IPS-20b (cell line): ENCODE measurements around the gene POP7.
A peak's percentile ranks its signal among the peaks of the same experiment; 100 is the strongest.

Experiments
- H3K27ac ChIP-seq: one replicate; pipeline ENCODE4 v1.5.1; 2013; ENCODE audit warnings: low read length
- H3K27me3 ChIP-seq: 2 replicates; pipeline ENCODE4 v1.6.1; 2013; ENCODE audit warnings: mild to moderate bottlenecking, low read length, inconsistent platforms; ENCODE audit not compliant: insufficient read depth
- H3K36me3 ChIP-seq: 2 replicates; pipeline ENCODE4 v1.6.1; 2013; ENCODE audit warnings: low read depth, mild to moderate bottlenecking, inconsistent platforms, low read length, moderate library complexity; ENCODE audit not compliant: insufficient read depth
- H3K4me1 ChIP-seq: 2 replicates; pipeline ENCODE4 v1.6.1; 2013; ENCODE audit warnings: mild to moderate bottlenecking, control low read depth, inconsistent platforms, low read length, moderate library complexity; ENCODE audit not compliant: insufficient read depth
- H3K4me3 ChIP-seq: 2 replicates; pipeline ENCODE4 v1.5.1; 2013; ENCODE audit warnings: mild to moderate bottlenecking, low read length, inconsistent platforms
- H3K9ac ChIP-seq: 2 replicates; pipeline ENCODE4 v1.6.1; 2013; ENCODE audit warnings: low read depth, mild to moderate bottlenecking, inconsistent platforms, low read length, moderate library complexity
- H3K9me3 ChIP-seq: 2 replicates; pipeline ENCODE4 v1.6.1; 2013; ENCODE audit warnings: mild to moderate bottlenecking, low read depth, low read length, inconsistent platforms; ENCODE audit not compliant: insufficient read depth

Gene POP7

GRCh38 chr7:100674411-100675104, 31.4 kb upstream of the POP7 start:
- H3K4me3 ChIP-seq, result peak overlapping the region; percentile 77
- H3K9me3 ChIP-seq, result no peaks in the 10 kb centered on the region
- H3K27me3 ChIP-seq, result peaks cover 19% of the 10 kb centered on the region
- peak overlapping the region; percentile 80; the same call in 1 of the 2 replicates for H3K9ac ChIP-seq
- H3K27ac ChIP-seq, result no peak overlapping the region
- peaks cover 30% of the 10 kb centered on the region for H3K36me3 ChIP-seq
- peaks cover 3% of the 10 kb centered on the region; the same call in 1 of the 2 replicates for H3K4me1 ChIP-seq

GRCh38 chr7:100675105-100675451, 30.8 kb upstream of the POP7 start:
- Histone ChIP-seq H3K9ac (no peak overlapping the region), H3K27me3 (peaks cover 19% of the 10 kb centered on the region), H3K4me3 (peak overlapping the region; percentile 77; the same call in 1 of the 2 replicates), H3K36me3 (peaks cover 35% of the 10 kb centered on the region), H3K4me1 (peaks cover 3% of the 10 kb centered on the region; the same call in 1 of the 2 replicates), H3K27ac (no peak overlapping the region), H3K9me3 (no peaks in the 10 kb centered on the region)

- Histone ChIP-seq H3K4me1 (peaks cover 3% of the 10 kb centered on the region; the same call in 1 of the 2 replicates), H3K27ac (no peak overlapping the region)
These were observed 30.2 kb upstream of the POP7 start for GRCh38 chr7:100675581-100676350.

GRCh38 chr7:100676501-100677306, 29.2 kb upstream of the POP7 start:
- Histone ChIP-seq H3K27ac (no peak overlapping the region), H3K27me3 (peaks cover 13% of the 10 kb centered on the region), H3K4me1 (peaks cover 3% of the 10 kb centered on the region; the same call in 1 of the 2 replicates), H3K9me3 (no peaks in the 10 kb centered on the region), H3K4me3 (peak overlapping the region; percentile 68; the same call in 1 of the 2 replicates), H3K9ac (peak overlapping the region; percentile 45; the same call in 1 of the 2 replicates), H3K36me3 (peaks cover 51% of the 10 kb centered on the region)

More at GRCh38 chr7:100675581-100676350, 30.2 kb upstream of the POP7 start:
- peaks cover 19% of the 10 kb centered on the region for H3K27me3 ChIP-seq
- H3K9ac ChIP-seq, result peak overlapping the region; percentile 45; the same call in 1 of the 2 replicates
- H3K9me3 ChIP-seq, result no peaks in the 10 kb centered on the region
- H3K4me3 ChIP-seq, result peak overlapping the region; percentile 68; the same call in 1 of the 2 replicates
- H3K36me3 ChIP-seq, result peaks cover 42% of the 10 kb centered on the region

- Histone ChIP-seq H3K4me3 (no peak overlapping the region), H3K27me3 (peaks cover 4% of the 10 kb centered on the region), H3K36me3 (peaks cover 60% of the 10 kb centered on the region), H3K9ac (no peak overlapping the region), H3K4me1 (peaks cover 3% of the 10 kb centered on the region; the same call in 1 of the 2 replicates), H3K9me3 (no peaks in the 10 kb centered on the region), H3K27ac (no peak overlapping the region)
These were observed 28.3 kb upstream of the POP7 start for GRCh38 chr7:100677308-100678267.

GRCh38 chr7:100678291-100678984, 27.5 kb upstream of the POP7 start:
- Histone ChIP-seq H3K9me3 (no peaks in the 10 kb centered on the region), H3K36me3 (peaks cover 69% of the 10 kb centered on the region), H3K9ac (no peak overlapping the region), H3K27me3 (no peaks in the 10 kb centered on the region), H3K4me1 (peaks cover 3% of the 10 kb centered on the region; the same call in 1 of the 2 replicates), H3K27ac (no peak overlapping the region), H3K4me3 (no peak overlapping the region)

- Histone ChIP-seq H3K27ac (no peak overlapping the region), H3K36me3 (peaks cover 77% of the 10 kb centered on the region), H3K4me3 (no peak overlapping the region), H3K9me3 (no peaks in the 10 kb centered on the region), H3K27me3 (no peaks in the 10 kb centered on the region), H3K4me1 (peaks cover 3% of the 10 kb centered on the region; the same call in 1 of the 2 replicates), H3K9ac (no peak overlapping the region)
These were observed 26.6 kb upstream of the POP7 start for GRCh38 chr7:100679129-100679926.

GRCh38 chr7:100679927-100680575, 25.9 kb upstream of the POP7 start:
- peaks cover 84% of the 10 kb centered on the region for H3K36me3 ChIP-seq
- H3K4me1 ChIP-seq, result peaks cover 3% of the 10 kb centered on the region; the same call in 1 of the 2 replicates

GRCh38 chr7:100680576-100681271, 25.2 kb upstream of the POP7 start:
- no peak overlapping the region for H3K9ac ChIP-seq
- H3K4me1 ChIP-seq, result peaks cover 3% of the 10 kb centered on the region; the same call in 1 of the 2 replicates
- H3K27ac ChIP-seq, result no peak overlapping the region
- peaks cover 91% of the 10 kb centered on the region for H3K36me3 ChIP-seq
- H3K4me3 ChIP-seq, result no peak overlapping the region
- no peaks in the 10 kb centered on the region for H3K9me3 ChIP-seq
- no peaks in the 10 kb centered on the region for H3K27me3 ChIP-seq

More at GRCh38 chr7:100679927-100680575, 25.9 kb upstream of the POP7 start:
- H3K27ac ChIP-seq, result no peak overlapping the region
- no peak overlapping the region for H3K9ac ChIP-seq
- H3K27me3 ChIP-seq, result no peaks in the 10 kb centered on the region
- no peak overlapping the region for H3K4me3 ChIP-seq
- H3K9me3 ChIP-seq, result no peaks in the 10 kb centered on the region
